HG02938 (cell line): ENCODE results near the gene PRKD1.
"Not testable (repeated sequence)": the region's sequence is repeated elsewhere in the genome, so short reads cannot be mapped to it uniquely, and the experiment has no call there.

Experiments
- ATAC-seq: cut with Tn5 transposase; IDR thresholded peaks from one replicate; pipeline ENCODE4 v1.9.1; 2021; ENCODE audit warnings: mild to moderate bottlenecking, moderate library complexity; ENCODE audit not compliant: unreplicated experiment

PRKD1 gene

GRCh38 chr14:29840369-29840892, 87.2 kb downstream of the PRKD1 start:
- not testable (repeated sequence) for ATAC-seq

GRCh38 chr14:29839691-29840090, 88.0 kb downstream of the PRKD1 start:
- ATAC-seq, result not testable (repeated sequence)

GRCh38 chr14:29838752-29839151, 88.9 kb downstream of the PRKD1 start:
- no peak for ATAC-seq

GRCh38 chr14:29836395-29836794, 91.3 kb downstream of the PRKD1 start:
- ATAC-seq, result no peak

GRCh38 chr14:29832042-29832441, 95.6 kb downstream of the PRKD1 start:
- ATAC-seq, result no peak

GRCh38 chr14:29829851-29830250, 97.8 kb downstream of the PRKD1 start:
- no peak for ATAC-seq

GRCh38 chr14:29823816-29824215, 103.8 kb downstream of the PRKD1 start:
- no peak for ATAC-seq

GRCh38 chr14:29822430-29822709, 105.3 kb downstream of the PRKD1 start:
- ATAC-seq, result no peak

- no peak for ATAC-seq
Measured at GRCh38 chr14:29821661-29822429, 105.8 kb downstream of the PRKD1 start.

- ATAC-seq, result no peak
Measured at GRCh38 chr14:29821242-29821641, 106.4 kb downstream of the PRKD1 start.

GRCh38 chr14:29820785-29821184, 106.9 kb downstream of the PRKD1 start:
- no peak for ATAC-seq

- no peak for ATAC-seq
Measured at GRCh38 chr14:29817767-29818405, 109.8 kb downstream of the PRKD1 start.

- ATAC-seq, result no peak
Measured at GRCh38 chr14:29815016-29815674, 112.5 kb downstream of the PRKD1 start.

GRCh38 chr14:29814156-29815015, 113.3 kb downstream of the PRKD1 start:
- no peak for ATAC-seq

- ATAC-seq, result no peak
Measured at GRCh38 chr14:29810682-29811081, 117.0 kb downstream of the PRKD1 start.

- no peak for ATAC-seq
Measured at GRCh38 chr14:29810064-29810463, 117.6 kb downstream of the PRKD1 start.

- ATAC-seq, result no peak
Measured at GRCh38 chr14:29806124-29806517, 121.5 kb downstream of the PRKD1 start.

- no peak for ATAC-seq
Measured at GRCh38 chr14:29805415-29806123, 122.1 kb downstream of the PRKD1 start.

GRCh38 chr14:29804481-29805266, 123.0 kb downstream of the PRKD1 start:
- no peak for ATAC-seq

- ATAC-seq, result no peak
Measured at GRCh38 chr14:29803045-29803444, 124.6 kb downstream of the PRKD1 start.
